DMS 273 (cell line): ENCODE measurements around the gene CHST4.
"Not testable (repeated sequence)": the region's sequence is repeated elsewhere in the genome, so short reads cannot be mapped to it uniquely, and the experiment has no call there.

Experiments used
- DNase-seq: peaks from one replicate; lab custom pipeline; 2025; ENCODE audit not compliant: unreplicated experiment; lab: John Stamatoyannopoulos, UW

CHST4 gene

GRCh38 chr16:71524566-71525553 is 1.4 kb upstream of the CHST4 start:
- no peak for DNase-seq

GRCh38 chr16:71528257-71528656 is 2.0 kb downstream of the CHST4 start:
- no peak for DNase-seq

- DNase-seq: no peak
These were observed 2.6 kb downstream of the CHST4 start for GRCh38 chr16:71528863-71529262.

- no peak for DNase-seq
These were observed 6.1 kb downstream of the CHST4 start for GRCh38 chr16:71532366-71532765.

GRCh38 chr16:71536752-71537499 is 10.7 kb downstream of the CHST4 start:
- no peak for DNase-seq

GRCh38 chr16:71537643-71538042 is 11.4 kb downstream of the CHST4 start:
- DNase-seq: peak; percentile 71

GRCh38 chr16:71542377-71542776 is 16.2 kb downstream of the CHST4 start:
- DNase-seq: peak; percentile 43

- no peak for DNase-seq
These were observed 20.9 kb downstream of the CHST4 start for GRCh38 chr16:71547168-71547567.

GRCh38 chr16:71552698-71553503 is 26.7 kb downstream of the CHST4 start:
- peak; percentile 36 for DNase-seq

GRCh38 chr16:71555230-71555891 is 29.1 kb downstream of the CHST4 start:
- no peak for DNase-seq

GRCh38 chr16:71557299-71557698 is 31.1 kb downstream of the CHST4 start:
- DNase-seq: no peak

GRCh38 chr16:71557954-71558582 is 31.8 kb downstream of the CHST4 start:
- DNase-seq: no peak

- DNase-seq: no peak
These were observed 33.6 kb downstream of the CHST4 start for GRCh38 chr16:71559855-71560254.

GRCh38 chr16:71561886-71562285 is 35.7 kb downstream of the CHST4 start:
- DNase-seq: not testable (repeated sequence)

- no peak for DNase-seq
These were observed 36.3 kb downstream of the CHST4 start for GRCh38 chr16:71562552-71562951.

GRCh38 chr16:71564335-71564967 is 38.2 kb downstream of the CHST4 start:
- no peak for DNase-seq

- DNase-seq: peak; percentile 31
These were observed 39.8 kb downstream of the CHST4 start for GRCh38 chr16:71565812-71566700.

- DNase-seq: no peak
These were observed 41.7 kb downstream of the CHST4 start for GRCh38 chr16:71567931-71568330.

- peak; percentile 15 for DNase-seq
These were observed 42.3 kb downstream of the CHST4 start for GRCh38 chr16:71568551-71568950.
